SK-N-SH treated with all-trans-retinoic acid at 6 μM for 48 hours (cell line): Measurements from ENCODE around the gene LIMK2.

Experiments used
- ATAC-seq: fragments of 200-7000 bp; cut with Tn5 transposase; 3 replicates; pipeline ENCODE4 v1.9.1; 2020; ENCODE audit warnings: mild to moderate bottlenecking, moderate library complexity
- ARNTL ChIP-seq: fragments of 450-650 bp; formaldehyde crosslinking; IDR thresholded peaks from 2 replicates; pipeline ENCODE4 v1.5.0; 2020; ENCODE audit warnings: low read depth, mild to moderate bottlenecking, moderate library complexity, borderline replicate concordance
- BACH2 ChIP-seq: fragments of 250-450 bp; sonication (Bioruptor Pico); IDR thresholded peaks from 2 replicates; pipeline ENCODE4 v1.9.0; 2021; ENCODE audit warnings: mild to moderate bottlenecking, borderline replicate concordance
- CREB5 ChIP-seq: fragments of 250-450 bp; sonication (Bioruptor Pico); IDR thresholded peaks from 2 replicates; pipeline ENCODE4 v1.5.1; 2020; ENCODE audit warnings: low read depth, mild to moderate bottlenecking, moderate library complexity
- CSDC2 ChIP-seq: fragments of 250-450 bp; sonication (Bioruptor Pico); IDR thresholded peaks from 2 replicates; pipeline ENCODE4 v1.5.0; 2020; ENCODE audit warnings: mild to moderate bottlenecking, moderate library complexity
- CSRNP3 ChIP-seq: fragments of 250-450 bp; sonication (Bioruptor Pico); IDR thresholded peaks from 2 replicates; pipeline ENCODE4 v1.5.1; 2021; ENCODE audit warnings: mild to moderate bottlenecking, moderate library complexity
- ESRRG ChIP-seq: fragments of 250-450 bp; sonication (Bioruptor Pico); IDR thresholded peaks from 2 replicates; pipeline ENCODE4 v1.6.1; 2021; ENCODE audit warnings: mild to moderate bottlenecking
- GLIS3 ChIP-seq: fragments of 250-450 bp; sonication (Bioruptor Pico); IDR thresholded peaks from 2 replicates; pipeline ENCODE4 v1.5.0; 2020; ENCODE audit warnings: mild to moderate bottlenecking, moderate library complexity
- ISL1 ChIP-seq: fragments of 250-450 bp; sonication (Bioruptor Pico); IDR thresholded peaks from 2 replicates; pipeline ENCODE4 v2.1.2; 2022; ENCODE audit warnings: mild to moderate bottlenecking, moderate library complexity
- OSR1 ChIP-seq: fragments of 250-450 bp; sonication (Bioruptor Pico); IDR thresholded peaks from 2 replicates; pipeline ENCODE4 v1.8.0; 2022; ENCODE audit warnings: moderate library complexity, mild to moderate bottlenecking, inconsistent platforms
- PATZ1 ChIP-seq: fragments of 250-450 bp; sonication (Bioruptor Pico); IDR thresholded peaks from 2 replicates; pipeline ENCODE4 v1.8.0; 2020; ENCODE audit warnings: mild to moderate bottlenecking, moderate library complexity, borderline replicate concordance
- POU6F1 ChIP-seq: fragments of 250-450 bp; sonication (Bioruptor Pico); IDR thresholded peaks from 2 replicates; pipeline ENCODE4 v1.8.0; 2021; ENCODE audit warnings: low read depth, mild to moderate bottlenecking, moderate library complexity, borderline replicate concordance
- PPARA ChIP-seq: fragments of 250-450 bp; sonication (Bioruptor Pico); IDR thresholded peaks from 2 replicates; pipeline ENCODE4 v1.5.0; 2020; ENCODE audit warnings: mild to moderate bottlenecking, borderline replicate concordance
- RARB ChIP-seq: fragments of 250-450 bp; sonication (Bioruptor Pico); IDR thresholded peaks from 2 replicates; pipeline ENCODE4 v1.8.0; 2021; ENCODE audit warnings: mild to moderate bottlenecking, moderate library complexity
- TCF4 ChIP-seq: fragments of 250-450 bp; sonication (Bioruptor Pico); IDR thresholded peaks from 2 replicates; pipeline ENCODE4 v1.8.0; 2021; ENCODE audit warnings: mild to moderate bottlenecking, moderate library complexity, borderline replicate concordance
- TOX ChIP-seq: fragments of 250-450 bp; sonication (Bioruptor Pico); IDR thresholded peaks from 2 replicates; pipeline ENCODE4 v1.8.0; 2021; ENCODE audit warnings: mild to moderate bottlenecking, moderate library complexity, borderline replicate concordance
- TSHZ2 ChIP-seq: fragments of 250-450 bp; sonication (Bioruptor Pico); IDR thresholded peaks from 2 replicates; pipeline ENCODE4 v1.5.0; 2020; ENCODE audit warnings: mild to moderate bottlenecking, moderate library complexity
- ZC3H10 ChIP-seq: fragments of 250-450 bp; sonication (Bioruptor Pico); IDR thresholded peaks from 2 replicates; pipeline ENCODE4 v1.5.1; 2021; ENCODE audit warnings: mild to moderate bottlenecking, moderate library complexity
- ZFP3 ChIP-seq: fragments of 250-450 bp; sonication (Bioruptor Pico); IDR thresholded peaks from 2 replicates; pipeline ENCODE4 v1.5.0; 2020; ENCODE audit warnings: mild to moderate bottlenecking, moderate library complexity
- ZFP30 ChIP-seq: fragments of 450-650 bp; formaldehyde crosslinking; IDR thresholded peaks from 2 replicates; pipeline ENCODE4 v1.5.0; 2022; ENCODE audit warnings: mild to moderate bottlenecking, moderate library complexity
- ZNF565 ChIP-seq: fragments of 450-650 bp; formaldehyde crosslinking; conservative IDR thresholded peaks from 2 replicates; pipeline ENCODE4 v1.5.0; 2020; ENCODE audit warnings: low read depth, mild to moderate bottlenecking, moderate library complexity
- ZNF8 ChIP-seq: fragments of 450-650 bp; formaldehyde crosslinking; IDR thresholded peaks from 2 replicates; pipeline ENCODE4 v1.5.0; 2020; ENCODE audit warnings: mild to moderate bottlenecking, moderate library complexity

LIMK2 gene

GRCh38 chr22:31218565-31219262 lies 6.6 kb downstream of the LIMK2 start:
- ATAC-seq, result no peak
- TF ChIP-seq CSDC2 (CRISPR knock-in tag) (no peak), TSHZ2 (CRISPR knock-in tag) (no peak), POU6F1 (CRISPR knock-in tag) (no peak), ZNF8 (no peak), CSRNP3 (CRISPR knock-in tag) (no peak), ZFP30 (CRISPR knock-in tag) (no peak), RARB (CRISPR knock-in tag) (no peak), OSR1 (no peak), ARNTL (CRISPR knock-in tag) (no peak), PPARA (no peak), GLIS3 (CRISPR knock-in tag) (no peak), CREB5 (CRISPR knock-in tag) (no peak), PATZ1 (CRISPR knock-in tag) (no peak), ZNF565 (no peak), TOX (CRISPR knock-in tag) (no peak), BACH2 (no peak), ISL1 (CRISPR knock-in tag) (no peak), ZFP3 (no peak), ZC3H10 (CRISPR knock-in tag) (no peak)

GRCh38 chr22:31221084-31221483 lies 9.0 kb downstream of the LIMK2 start:
- ATAC-seq, result no peak
- TF ChIP-seq CSDC2 (CRISPR knock-in tag), result no peak
- no peak for TF ChIP-seq TCF4 (CRISPR knock-in tag)
- TF ChIP-seq CREB5 (CRISPR knock-in tag), result no peak
- no peak for TF ChIP-seq ZC3H10 (CRISPR knock-in tag)
- TF ChIP-seq, all 23 proteins: peak for 0

- ATAC-seq, result no peak
- no peak for TF ChIP-seq TSHZ2 (CRISPR knock-in tag)
- TF ChIP-seq GLIS3 (CRISPR knock-in tag), result no peak
- TF ChIP-seq OSR1, result no peak
- no peak for TF ChIP-seq PPARA
- no peak for TF ChIP-seq ZC3H10 (CRISPR knock-in tag)
- TF ChIP-seq ZNF8, result no peak
- TF ChIP-seq CSRNP3 (CRISPR knock-in tag), result no peak
- no peak for TF ChIP-seq ZFP3
- no peak for TF ChIP-seq RARB (CRISPR knock-in tag)
- TF ChIP-seq ESRRG, result no peak
- TF ChIP-seq ISL1 (CRISPR knock-in tag), result no peak
Observed at GRCh38 chr22:31222736-31223135, 10.6 kb downstream of the LIMK2 start.
